Vagina (tissue), 2 donors: ENCODE measurements around the gene SPACA1. TPM values are rescaled to one million over a fixed set of nuclear protein-coding genes. Genes with fewer than 3 reads are reported as not detected.

Source experiments
- DNase-seq, 2 donors: peaks; one replicate each; pipeline ENCODE4 v3.0.0-alpha.2; 2017; ENCODE audit errors: extremely low spot score in 2 of 2
- H3K27ac ChIP-seq: fragments of 200-600 bp; sonication (generic); one replicate; pipeline ENCODE4 v1.5.1; 2019
- H3K27me3 ChIP-seq: fragments of 200-600 bp; sonication (generic); one replicate; pipeline ENCODE4 v1.5.1; 2019
- H3K36me3 ChIP-seq, 2 donors: fragments of 200-600 bp; sonication (generic); one replicate each; pipeline ENCODE4 v1.5.1; 2017 to 2019
- H3K4me1 ChIP-seq: fragments of 200-600 bp; sonication (generic); one replicate; pipeline ENCODE4 v1.5.1; 2019
- H3K4me3 ChIP-seq, 2 donors: fragments of 200-600 bp; sonication (generic); 1 replicate in 1 of 2; 2 replicates in 1 of 2; pipeline ENCODE4 v1.5.1; 2016 to 2019
- H3K9me3 ChIP-seq: fragments of 200-600 bp; sonication (generic); one replicate; pipeline ENCODE4 v1.5.1; 2019
- CTCF ChIP-seq, 3 experiments: fragments of 450-650 bp in 2 of 3; fragments of 200-600 bp in 1 of 3; sonication (generic) in 1 of 3; IDR thresholded peaks; one replicate each; pipeline ENCODE4 v1.5.1; 2017 to 2019; ENCODE audit warnings: antibody characterized with exemption in 3 of 3, mild to moderate bottlenecking in 2 of 3, moderate library complexity in 2 of 3
- POLR2A ChIP-seq, 2 donors: fragments of 450-650 bp; IDR thresholded peaks; one replicate each; pipeline ENCODE4 v1.6.1; 2017; ENCODE audit warnings: antibody characterized with exemption in 2 of 2, mild to moderate bottlenecking in 2 of 2, moderate library complexity in 2 of 2
- POLR2AphosphoS5 ChIP-seq, 2 donors: sonication (generic); formaldehyde crosslinking; IDR thresholded peaks; one replicate each; pipeline ENCODE4 v1.9.0; 2017; ENCODE audit warnings: antibody characterized with exemption in 2 of 2, mild to moderate bottlenecking in 2 of 2, low read depth in 1 of 2; ENCODE audit not compliant: insufficient read depth in 1 of 2
- intact Hi-C: fragments of 100-400 bp; cut with DNase I; formaldehyde crosslinking; loops from one replicate; pipeline ENCODE4 v1.15.1; 2023
- total RNA-seq: library from RNA; depleted of rRNA; stranded (reverse); fragments of >200 nt; gene quantifications from one replicate; pipeline ENCODE4 v1.2.3, GENCODE V29; 2016

The SPACA1 gene
- total RNA-seq, 1 donor from 2014 or later: not detected

GRCh38 chr6:88050140-88050818, 2.6 kb downstream of the SPACA1 start:
- H3K9me3 ChIP-seq: no peaks in the 10 kb centered on the region
- TF ChIP-seq CTCF (IDR thresholded peaks at IDR 0.05) (no peak), POLR2A (IDR thresholded peaks at IDR 0.05) (no peak), POLR2AphosphoS5 (IDR thresholded peaks at IDR 0.05; ENCODE audit: insufficient read depth in 1 of 2, low read depth in 1 of 2) (no peak)
- H3K4me3 ChIP-seq: no peak overlapping the region
- no peaks in the 10 kb centered on the region for H3K27me3 ChIP-seq
- DNase-seq: no peak
- H3K4me1 ChIP-seq: no peaks in the 10 kb centered on the region
- intact Hi-C loops: no loop called here
- H3K27ac ChIP-seq: no peak overlapping the region
- no peaks in the 10 kb centered on the region for H3K36me3 ChIP-seq

GRCh38 chr6:88059191-88059590, 11.6 kb downstream of the SPACA1 start:
- no peak for DNase-seq
- intact Hi-C loops: no loop called here
- Histone ChIP-seq H3K4me3 (no peak overlapping the region), H3K36me3 (no peaks in the 10 kb centered on the region), H3K9me3 (no peaks in the 10 kb centered on the region), H3K27ac (no peak overlapping the region), H3K27me3 (no peaks in the 10 kb centered on the region), H3K4me1 (no peaks in the 10 kb centered on the region)
- TF ChIP-seq POLR2AphosphoS5 (IDR thresholded peaks at IDR 0.05; ENCODE audit: insufficient read depth in 1 of 2, low read depth in 1 of 2) (no peak), POLR2A (IDR thresholded peaks at IDR 0.05) (no peak), CTCF (IDR thresholded peaks at IDR 0.05) (no peak)

GRCh38 chr6:88062376-88062775, 14.7 kb downstream of the SPACA1 start:
- no peaks in the 10 kb centered on the region for H3K36me3 ChIP-seq
- H3K27me3 ChIP-seq: no peaks in the 10 kb centered on the region
- intact Hi-C loops: no loop called here
- no peak overlapping the region for H3K4me3 ChIP-seq
- TF ChIP-seq CTCF (IDR thresholded peaks at IDR 0.05): no peak
- TF ChIP-seq POLR2AphosphoS5 (IDR thresholded peaks at IDR 0.05; ENCODE audit: insufficient read depth in 1 of 2, low read depth in 1 of 2): no peak
- no peak for TF ChIP-seq POLR2A (IDR thresholded peaks at IDR 0.05)
- H3K4me1 ChIP-seq: no peaks in the 10 kb centered on the region
- no peaks in the 10 kb centered on the region for H3K9me3 ChIP-seq
- no peak for DNase-seq
- H3K27ac ChIP-seq: no peak overlapping the region

- H3K9me3 ChIP-seq: no peaks in the 10 kb centered on the region
- no peaks in the 10 kb centered on the region for H3K36me3 ChIP-seq
- H3K4me1 ChIP-seq: no peaks in the 10 kb centered on the region
- no peak for TF ChIP-seq POLR2AphosphoS5 (IDR thresholded peaks at IDR 0.05; ENCODE audit: insufficient read depth in 1 of 2, low read depth in 1 of 2)
- no peak for TF ChIP-seq CTCF (IDR thresholded peaks at IDR 0.05)
- no peak overlapping the region for H3K4me3 ChIP-seq
- DNase-seq: no peak
- H3K27ac ChIP-seq: no peak overlapping the region
- no peaks in the 10 kb centered on the region for H3K27me3 ChIP-seq
- intact Hi-C loops: no loop called here
These were observed 24.8 kb downstream of the SPACA1 start for GRCh38 chr6:88072462-88072861.

- DNase-seq: no peak
- no peaks in the 10 kb centered on the region for H3K4me1 ChIP-seq
- H3K9me3 ChIP-seq: no peaks in the 10 kb centered on the region
- no peaks in the 10 kb centered on the region for H3K36me3 ChIP-seq
- intact Hi-C loops: no loop called here
- H3K4me3 ChIP-seq: no peak overlapping the region
- no peak overlapping the region for H3K27ac ChIP-seq
- no peaks in the 10 kb centered on the region for H3K27me3 ChIP-seq
- no peak for TF ChIP-seq POLR2A (IDR thresholded peaks at IDR 0.05)
- TF ChIP-seq CTCF (IDR thresholded peaks at IDR 0.05): no peak
- TF ChIP-seq POLR2AphosphoS5 (IDR thresholded peaks at IDR 0.05; ENCODE audit: insufficient read depth in 1 of 2, low read depth in 1 of 2): no peak
These were observed 27.1 kb downstream of the SPACA1 start for GRCh38 chr6:88074791-88075190.
